PC-3 (cell line): ENCODE measurements around the gene SHPK. TPM values are rescaled to one million over a fixed set of nuclear protein-coding genes. Genes with fewer than 3 reads are reported as not detected.

Source experiments
- ATAC-seq: fragments of 200-7000 bp; cut with Tn5 transposase; 2 replicates; pipeline ENCODE4 v1.9.1; 2020; ENCODE audit warnings: mild to moderate bottlenecking, moderate library complexity
- BruUV-seq: library from RNA; stranded (reverse); fragments of 400-500 nt; replicated peaks from 2 replicates; lab custom pipeline; 2021; lab: Mats Ljungman, UMichigan
- CTCF ChIA-PET: fragments of 300-600 bp; sonication (Branson Sonifier 250); formaldehyde crosslinking; loops from one replicate; lab custom pipeline; 2022; ENCODE audit warnings: antibody characterized with exemption; lab: Charles Lee
- POLR2A ChIA-PET: fragments of 300-600 bp; sonication (Branson Sonifier 250); formaldehyde crosslinking; loops from one replicate; lab custom pipeline; 2022; ENCODE audit warnings: antibody characterized with exemption; ENCODE audit not compliant: unreplicated experiment; lab: Charles Lee
- DNase-seq: peaks from one replicate; pipeline ENCODE4 v3.0.0-alpha.2; 2015
- H2AFZ ChIP-seq: fragments of 300-600 bp; sonication (generic); 2 replicates; pipeline ENCODE4 v1.6.0; 2016; ENCODE audit warnings: antibody characterized with exemption, low read length
- H3F3A ChIP-seq: fragments of 300-600 bp; sonication (generic); one replicate; pipeline ENCODE4 v1.6.0; 2017; ENCODE audit warnings: antibody characterized with exemption, low read length, control low read depth, mild to moderate bottlenecking; ENCODE audit not compliant: unreplicated experiment
- H3K27ac ChIP-seq: fragments of 300-600 bp; sonication (generic); 2 replicates; pipeline ENCODE4 v1.5.1; 2016; ENCODE audit warnings: mild to moderate bottlenecking, low read length
- H3K27me3 ChIP-seq: fragments of 300-600 bp; sonication (generic); 2 replicates; pipeline ENCODE4 v1.6.1; 2016; ENCODE audit warnings: low read length, mixed read lengths
- H3K36me3 ChIP-seq: fragments of 300-600 bp; sonication (generic); 2 replicates; pipeline ENCODE4 v1.6.1; 2016; ENCODE audit warnings: low read depth, mixed run types, low read length, mixed read lengths
- H3K4me1 ChIP-seq: fragments of 300-600 bp; sonication (generic); 2 replicates; pipeline ENCODE4 v1.5.1; 2016; ENCODE audit warnings: low read length; ENCODE audit not compliant: insufficient read depth
- H3K4me2 ChIP-seq: fragments of 300-600 bp; sonication (generic); 2 replicates; pipeline ENCODE4 v1.6.0; 2016; ENCODE audit warnings: low read length
- H3K4me3 ChIP-seq: fragments of 300-600 bp; sonication (generic); 2 replicates; pipeline ENCODE4 v1.5.1; 2016; ENCODE audit warnings: mild to moderate bottlenecking, low read length, mixed read lengths
- H3K79me2 ChIP-seq: fragments of 300-600 bp; sonication (generic); 2 replicates; pipeline ENCODE4 v1.6.1; 2017; ENCODE audit warnings: low read length, mixed read lengths
- H3K9ac ChIP-seq: fragments of 300-600 bp; sonication (generic); 2 replicates; pipeline ENCODE4 v1.6.0; 2016; ENCODE audit warnings: mild to moderate bottlenecking, low read length
- H3K9me2 ChIP-seq: fragments of 300-600 bp; sonication (generic); replicated peaks from 2 replicates; pipeline ENCODE4 v1.6.1; 2016; ENCODE audit warnings: mixed run types, low read length, mixed read lengths
- H3K9me3 ChIP-seq: fragments of 300-600 bp; sonication (generic); 2 replicates; pipeline ENCODE4 v1.6.1; 2016; ENCODE audit warnings: low read length, mixed read lengths
- H4K20me1 ChIP-seq: fragments of 300-600 bp; sonication (generic); 2 replicates; pipeline ENCODE4 v1.6.1; 2016; ENCODE audit warnings: low read length, mixed read lengths
- CTCF ChIP-seq: fragments of 300-600 bp; sonication (generic); conservative IDR thresholded peaks from 2 replicates; pipeline ENCODE4 v1.5.1; 2017; ENCODE audit warnings: antibody characterized with exemption, low read depth, mild to moderate bottlenecking, low read length
- EZH2 ChIP-seq: fragments of 300-600 bp; sonication (generic); IDR thresholded peaks from one replicate; pipeline ENCODE4 v1.6.1; 2017; ENCODE audit warnings: antibody characterized with exemption, mild to moderate bottlenecking, low read length; ENCODE audit not compliant: unreplicated experiment
- EZH2phosphoT487 ChIP-seq: fragments of 300-600 bp; sonication (generic); IDR thresholded peaks from 2 replicates; pipeline ENCODE4 v1.6.1; 2018; ENCODE audit warnings: mild to moderate bottlenecking, antibody characterized with exemption, low read length, borderline replicate concordance
- intact Hi-C: fragments of 100-400 bp; cut with micrococcal nuclease; formaldehyde crosslinking; loops from 2 replicates; pipeline ENCODE4 v1.9.0; 2023
- total RNA-seq: library from RNA; depleted of rRNA; stranded (reverse); fragments of >200 nt; gene quantifications from 2 replicates; pipeline ENCODE4 v1.2.3, GENCODE V29; 2014; rRNA removed

SHPK gene
- total RNA-seq, 1 experiment from 2014 or later = 22.4 TPM

GRCh38 chr17:3559270-3559645, 76.8 kb downstream of the SHPK start:
- POLR2A ChIA-PET = interaction anchor here (1.1 kb wide), 1 partner anchor 77 kb away, joined by 3 read pairs; the partner anchor contains the start of genes CTNS and SHPK
- Histone ChIP-seq H3K9ac (peak overlapping the region; percentile 93), H3K27me3 (no peaks in the 10 kb centered on the region), H3K4me2 (peak overlapping the region; percentile 67), H2AFZ (peak overlapping the region; percentile 41), H3K79me2 (no peaks in the 10 kb centered on the region), H3K27ac (peak overlapping the region; percentile 99), H3K4me1 (peaks cover 33% of the 10 kb centered on the region), H3K9me2 (no peaks in the 10 kb centered on the region), H3K9me3 (no peaks in the 10 kb centered on the region), H3K4me3 (peak overlapping the region; percentile 35; the same call in 1 of the 2 replicates), H3F3A (no peaks in the 10 kb centered on the region), H3K36me3 (no peaks in the 10 kb centered on the region), H4K20me1 (no peaks in the 10 kb centered on the region)
- TF ChIP-seq CTCF (no peak), EZH2phosphoT487 (no peak), EZH2 (no peak)
- intact Hi-C loops = loop anchor here (2.0 kb wide), 1 partner anchor 16 kb away; no protein-coding TSS in a partner anchor
- CTCF ChIA-PET = interaction anchor here (0.5 kb wide), 1 partner anchor 34 kb away, joined by 3 read pairs; no protein-coding TSS in a partner anchor
- DNase-seq (no peak), ATAC-seq (no peak)
- BruUV-seq = no TSS peak

- peak overlapping the region; percentile 93 for H3K9ac ChIP-seq
- peak overlapping the region; percentile 41 for H2AFZ ChIP-seq
- H3K9me3 ChIP-seq = no peaks in the 10 kb centered on the region
- H3K27ac ChIP-seq = peak overlapping the region; percentile 99
- peak; percentile 80 for ATAC-seq
- peak overlapping the region; percentile 35; the same call in 1 of the 2 replicates for H3K4me3 ChIP-seq
- TSS peak; percentile 86 for BruUV-seq
- H3K9me2 ChIP-seq = no peaks in the 10 kb centered on the region
- CTCF ChIA-PET = interaction anchor here (0.5 kb wide), 1 partner anchor 34 kb away, joined by 3 read pairs; no protein-coding TSS in a partner anchor
- no peaks in the 10 kb centered on the region for H3K79me2 ChIP-seq
- no peaks in the 10 kb centered on the region for H3F3A ChIP-seq
- H4K20me1 ChIP-seq = no peaks in the 10 kb centered on the region
- H3K36me3 ChIP-seq = no peaks in the 10 kb centered on the region
- POLR2A ChIA-PET = interaction anchor here (0.5 to 1.1 kb wide), 3 partner anchors 17 to 78 kb away, joined by 3 to 5 read pairs (median 5); partner anchors contain the start of genes CTNS and SHPK
- TF ChIP-seq EZH2phosphoT487 (no peak), EZH2 (no peak), CTCF (no peak)
- peak; percentile 74 for DNase-seq
- intact Hi-C loops = loop anchor here (2.0 kb wide), 1 partner anchor 16 kb away; no protein-coding TSS in a partner anchor
- H3K4me1 ChIP-seq = peaks cover 33% of the 10 kb centered on the region
- no peaks in the 10 kb centered on the region for H3K27me3 ChIP-seq
- H3K4me2 ChIP-seq = peak overlapping the region; percentile 67
Measured at GRCh38 chr17:3558603-3559269, 77.3 kb downstream of the SHPK start.

Other genes starting within 250 kb of the SHPK start
- not detected in 2 replicates for gene OR3A2, start 249.9 kb downstream of the SHPK start, total RNA-seq
- gene OR1E1, start 237.8 kb downstream of the SHPK start, total RNA-seq = not detected in 2 replicates
- not detected in 2 replicates for gene OR3A3, start 224.9 kb downstream of the SHPK start, total RNA-seq
- not detected in 2 replicates for gene OR1E2, start 202.4 kb downstream of the SHPK start, total RNA-seq
- gene SPATA22, start 164.4 kb downstream of the SHPK start, total RNA-seq = 1.8 TPM in 1 of 2 replicates, not detected in the other
- not detected in 2 replicates for gene ASPA, start 160.3 kb downstream of the SHPK start, total RNA-seq
- 3.6 and 4.8 TPM in 2 replicates for gene TRPV3, start 78.4 kb downstream of the SHPK start, total RNA-seq
- 4.1 and 4.7 TPM in 2 replicates for gene TRPV1, start 26.8 kb downstream of the SHPK start, total RNA-seq
- gene CTNS, start 510 bp upstream of the SHPK start, total RNA-seq = 10.2 and 17.5 TPM in 2 replicates
- gene TAX1BP3, start 32.3 kb upstream of the SHPK start, total RNA-seq = 87.7 and 100 TPM in 2 replicates
- 56.5 and 60.4 TPM in 2 replicates for gene EMC6, start 32.6 kb upstream of the SHPK start, total RNA-seq
- gene P2RX5, start 59.9 kb upstream of the SHPK start, total RNA-seq = 13.0 and 19.3 TPM in 2 replicates
- 10.6 and 12.7 TPM in 2 replicates for gene HASPIN, start 87.7 kb upstream of the SHPK start, total RNA-seq
- gene ITGAE, start 164.9 kb upstream of the SHPK start, total RNA-seq = 29.7 and 42.0 TPM in 2 replicates
- 17.3 and 21.0 TPM in 2 replicates for gene NCBP3, start 210.0 kb upstream of the SHPK start, total RNA-seq